H1 (cell line): ENCODE results near the gene DNAH8. TPM values are rescaled to one million over a fixed set of nuclear protein-coding genes. Genes with fewer than 3 reads are reported as not detected.

ENCODE experiments used
- CTCF ChIA-PET: fragments of 300-600 bp; sonication (Branson Sonifier 250); formaldehyde crosslinking; loops from one replicate; lab custom pipeline; 2021; ENCODE audit not compliant: partially characterized antibody; lab: Charles Lee
- POLR2A ChIA-PET: fragments of 300-600 bp; sonication (Branson Sonifier 250); formaldehyde crosslinking; loops from one replicate; lab custom pipeline; 2021; ENCODE audit warnings: inconsistent platforms; ENCODE audit not compliant: partially characterized antibody; lab: Charles Lee
- DNase-seq, 2 experiments: peaks; one replicate each; pipeline versions ENCODE4 v3.0.0 to v3.0.0-alpha.2; 2010 to 2022; ENCODE audit warnings: low spot score in 2 of 2, low read depth in 1 of 2, mixed read lengths in 1 of 2
- FAIRE-seq: peaks from 2 replicates; lab custom pipeline; 2011; peaks lifted over from hg19 to GRCh38; lab: Jason Lieb, UNC
- H2AFZ ChIP-seq: 2 replicates; pipeline ENCODE4 v1.8.1; 2012; ENCODE audit warnings: low read length, inconsistent platforms
- H2AK5ac ChIP-seq: 2 replicates; pipeline ENCODE4 v1.6.1; 2013; ENCODE audit warnings: low read depth, low read length
- H2BK120ac ChIP-seq: replicated peaks from 2 replicates; pipeline ENCODE3; 2013; ENCODE audit warnings: low read depth, low read length, inconsistent platforms
- H2BK12ac ChIP-seq: 2 replicates; pipeline ENCODE4 v1.6.1; 2013; ENCODE audit warnings: low read depth, low read length
- H2BK15ac ChIP-seq: 2 replicates; pipeline ENCODE4 v1.6.1; 2013; ENCODE audit warnings: low read length
- H2BK20ac ChIP-seq: 2 replicates; pipeline ENCODE4 v1.6.1; 2013; ENCODE audit warnings: low read length
- H2BK5ac ChIP-seq: 2 replicates; pipeline ENCODE4 v1.6.1; 2013; ENCODE audit warnings: low read depth, low read length
- H3K14ac ChIP-seq: 2 replicates; pipeline ENCODE4 v1.6.1; 2013; ENCODE audit warnings: inconsistent platforms; ENCODE audit not compliant: insufficient read length
- H3K18ac ChIP-seq: 2 replicates; pipeline ENCODE4 v1.6.1; 2013; ENCODE audit warnings: low read length; ENCODE audit errors: extremely low read depth
- H3K23ac ChIP-seq: 2 replicates; pipeline ENCODE4 v1.6.1; 2013; ENCODE audit warnings: inconsistent platforms; ENCODE audit not compliant: insufficient read length
- H3K23me2 ChIP-seq: 2 replicates; pipeline ENCODE4 v1.6.1; 2013; ENCODE audit warnings: low read depth, low read length
- H3K27ac ChIP-seq: 2 replicates; pipeline ENCODE4 v1.6.1; 2011; ENCODE audit warnings: low read depth, low read length, inconsistent platforms
- H3K27me3 ChIP-seq, 4 experiments: replicated peaks in 1 of 4; 1 replicate in 1 of 4; 2 replicates in 3 of 4; pipeline versions ENCODE4 v1.6.1 to v1.8.1; 2011 to 2013; ENCODE audit warnings: low read length in 3 of 4, mild to moderate bottlenecking in 3 of 4, inconsistent platforms in 2 of 4, mixed read lengths in 2 of 4, moderate library complexity in 1 of 4; ENCODE audit not compliant: control insufficient read depth in 3 of 4, insufficient read depth in 3 of 4; ENCODE audit errors: extremely low read depth in 1 of 4
- H3K36me3 ChIP-seq, 4 experiments: 2 replicates each; pipeline versions ENCODE4 v1.6.1 to v1.8.1; 2011 to 2013; ENCODE audit warnings: mild to moderate bottlenecking in 4 of 4, low read length in 3 of 4, moderate library complexity in 2 of 4, control low read depth in 1 of 4, inconsistent platforms in 1 of 4; ENCODE audit not compliant: insufficient read depth in 4 of 4, control insufficient read depth in 2 of 4
- H3K4ac ChIP-seq: replicated peaks from 2 replicates; pipeline ENCODE3; 2013; ENCODE audit warnings: low read length, low read depth, mixed read lengths, inconsistent platforms; ENCODE audit not compliant: insufficient read length
- H3K4me1 ChIP-seq, 4 experiments: replicated peaks in 1 of 4; 1 replicate in 1 of 4; 2 replicates in 3 of 4; pipeline versions ENCODE4 v1.6.1 to v1.8.1; 2011 to 2013; ENCODE audit warnings: low read length in 3 of 4, inconsistent platforms in 2 of 4, mixed read lengths in 1 of 4; ENCODE audit not compliant: insufficient read depth in 4 of 4, control insufficient read depth in 3 of 4
- H3K4me2 ChIP-seq, 2 experiments: 2 replicates each; pipeline versions ENCODE4 v1.6.1 to v1.8.1; 2011 to 2013; ENCODE audit warnings: low read depth in 2 of 2, low read length in 2 of 2, control low read depth in 1 of 2, inconsistent platforms in 1 of 2, mild to moderate bottlenecking in 1 of 2; ENCODE audit not compliant: insufficient read depth in 1 of 2
- H3K4me3 ChIP-seq, 4 experiments: fragments of 200-600, 300-600 bp in 1 of 4; sonication (generic), shearing (Covaris generic), sonication (Bioruptor Twin) in 1 of 4; 2 replicates each; pipeline versions ENCODE4 v1.5.1 to v1.8.1; 2011 to 2016; ENCODE audit warnings: low read length in 4 of 4, low read depth in 3 of 4, control low read depth in 2 of 4, inconsistent platforms in 2 of 4, mild to moderate bottlenecking in 2 of 4, mixed read lengths in 1 of 4, moderate library complexity in 1 of 4; ENCODE audit not compliant: insufficient read depth in 2 of 4; ENCODE audit errors: extremely low read depth in 1 of 4
- H3K56ac ChIP-seq: replicated peaks from 2 replicates; pipeline ENCODE3; 2013; ENCODE audit warnings: low read depth, mild to moderate bottlenecking, mixed read lengths, low read length, inconsistent platforms; ENCODE audit not compliant: insufficient read length
- H3K79me1 ChIP-seq: 2 replicates; pipeline ENCODE4 v1.6.1; 2013; ENCODE audit warnings: low read depth, low read length, control low read depth
- H3K79me2 ChIP-seq, 2 experiments: 2 replicates each; pipeline versions ENCODE4 v1.6.1 to v1.8.1; 2012 to 2013; ENCODE audit warnings: low read length in 2 of 2, mild to moderate bottlenecking in 2 of 2, inconsistent platforms in 1 of 2; ENCODE audit not compliant: insufficient read depth in 2 of 2, control insufficient read depth in 1 of 2
- H3K9ac ChIP-seq, 4 experiments: replicated peaks in 1 of 4; 1 replicate in 1 of 4; 2 replicates in 3 of 4; pipeline versions ENCODE4 v1.6.1 to v1.8.1; 2011 to 2013; ENCODE audit warnings: low read depth in 3 of 4, low read length in 3 of 4, control low read depth in 2 of 4, mild to moderate bottlenecking in 2 of 4, moderate library complexity in 2 of 4, inconsistent platforms in 1 of 4; ENCODE audit errors: extremely low read depth in 1 of 4
- H3K9me3 ChIP-seq, 2 experiments: 2 replicates each; pipeline versions ENCODE4 v1.6.1 to v1.8.1; 2012 to 2013; ENCODE audit warnings: mild to moderate bottlenecking in 2 of 2, moderate library complexity in 2 of 2, control low read depth in 1 of 2, inconsistent platforms in 1 of 2, low read depth in 1 of 2, low read length in 1 of 2, mixed read lengths in 1 of 2; ENCODE audit not compliant: insufficient read depth in 2 of 2
- H4K20me1 ChIP-seq, 2 experiments: replicated peaks in 1 of 2; 2 replicates each; pipeline versions ENCODE3 to v1.8.1; 2011 to 2013; ENCODE audit warnings: inconsistent platforms in 2 of 2, low read length in 2 of 2, mild to moderate bottlenecking in 1 of 2; ENCODE audit not compliant: insufficient read depth in 2 of 2, control insufficient read depth in 1 of 2
- H4K5ac ChIP-seq: 2 replicates; pipeline ENCODE4 v1.6.1; 2013; ENCODE audit warnings: low read length, low read depth, mixed read lengths, inconsistent platforms; ENCODE audit not compliant: insufficient read length
- H4K8ac ChIP-seq: 2 replicates; pipeline ENCODE4 v1.8.0; 2013; ENCODE audit warnings: mild to moderate bottlenecking, moderate library complexity, low read length, inconsistent platforms; ENCODE audit not compliant: insufficient read depth; ENCODE audit errors: extremely low read depth
- H4K91ac ChIP-seq: replicated peaks from 2 replicates; pipeline ENCODE3; 2013; ENCODE audit warnings: low read length, mixed read lengths, inconsistent platforms; ENCODE audit not compliant: insufficient read length
- BCL11A ChIP-seq, 2 experiments: IDR thresholded peaks; one replicate each; pipeline ENCODE4 v1.6.1; 2011; ENCODE audit warnings: low read depth in 2 of 2, low read length in 2 of 2, mild to moderate bottlenecking in 2 of 2
- CBX5 ChIP-seq: fragments of 300-800, 300-1000 bp; sonication (generic); IDR thresholded peaks from 2 replicates; pipeline ENCODE4 v1.7.1; 2016; ENCODE audit warnings: antibody characterized with exemption, low read length, low read depth
- E2F6 ChIP-seq: IDR thresholded peaks from 2 replicates; pipeline ENCODE4 v1.6.1; 2012; ENCODE audit warnings: inconsistent platforms
- EGR1 ChIP-seq: IDR thresholded peaks from 2 replicates; pipeline ENCODE4 v1.6.1; 2011; ENCODE audit warnings: low read depth, low read length, borderline replicate concordance
- KDM5A ChIP-seq: fragments of 200-600 bp; IDR thresholded peaks from 2 replicates; pipeline ENCODE4 v1.7.1; 2012; ENCODE audit warnings: mild to moderate bottlenecking, low read length, inconsistent platforms, mixed read lengths
- MAX ChIP-seq: IDR thresholded peaks from 2 replicates; pipeline ENCODE4 v1.6.1; 2012; ENCODE audit warnings: inconsistent platforms
- NANOG ChIP-seq: IDR thresholded peaks from 2 replicates; pipeline ENCODE4 v1.6.1; 2011; ENCODE audit warnings: low read length, low read depth, mild to moderate bottlenecking, inconsistent platforms; ENCODE audit not compliant: insufficient read depth, poor library complexity, severe bottlenecking
- SP1 ChIP-seq: IDR thresholded peaks from 2 replicates; pipeline ENCODE4 v1.6.1; 2011; ENCODE audit warnings: low read depth, low read length
- WGBS, 2 experiments: shearing (Covaris generic) in 1 of 2; methylation state at CpG; one replicate each; pipeline versions ENCODE4 v1.1.6 to v1.1.7; 2013 to 2015; ENCODE audit warnings: low lambda C conversion rate in 2 of 2, mixed read lengths in 2 of 2, inconsistent platforms in 1 of 2, low coverage in 1 of 2, missing lambda C conversion rate in 1 of 2; ENCODE audit not compliant: insufficient replicate concordance in 2 of 2, insufficient coverage in 1 of 2, insufficient read length in 1 of 2; ENCODE audit errors: extremely low coverage in 1 of 2, missing lambda C conversion rate in 1 of 2; 5-methylcytosine and 5-hydroxymethylcytosine counted together
- polyA plus RNA-seq, 7 experiments: library from polyadenylated mRNA; depleted of rRNA in 3 of 7; stranded (reverse) in 5 of 7; unstranded in 2 of 7; fragments of >200 nt in 5 of 7; fragments of 200-250 nt in 2 of 7; gene quantifications; 1 replicate in 5 of 7; 2 replicates in 1 of 7; 4 replicates in 1 of 7; pipeline versions ENCODE4 v1.2.1 to v1.2.3, GENCODE V29; 2011 to 2013; ENCODE audit warnings: missing spikeins in 2 of 7, mixed read lengths in 2 of 7
- total RNA-seq: library from RNA; stranded (reverse); fragmentation: NEBNext Ultra II Directional; extraction: Animal tissue kit (Norgen Biotek cat#: 25700); gene quantifications from 2 replicates; pipeline ENCODE4 v1.2.1, GENCODE V29; 2021

DNAH8 gene
- total and polyA plus RNA-seq, 2 of the 8 experiments (the other 6 are each of a cell fraction or from before 2014, with no cell fraction given): under 0.01 TPM; not detected in 1

GRCh38 chr6:39076623-39077535 is 361.8 kb downstream of the DNAH8 start:
- H4K20me1 ChIP-seq: no peaks in the 10 kb centered on the region
- H3K4ac ChIP-seq: no peak overlapping the region
- H3K14ac ChIP-seq: no peak overlapping the region
- H3K23me2 ChIP-seq: no peaks in the 10 kb centered on the region
- DNase-seq (no peak), FAIRE-seq (no peak)
- H2BK12ac ChIP-seq: no peak overlapping the region
- no peaks in the 10 kb centered on the region for H3K79me2 ChIP-seq
- no peak overlapping the region for H2BK5ac ChIP-seq
- no peaks in the 10 kb centered on the region for H3K36me3 ChIP-seq
- no peaks in the 10 kb centered on the region for H3K9me3 ChIP-seq
- H2BK120ac ChIP-seq: no peak overlapping the region
- no peak overlapping the region for H2AK5ac ChIP-seq
- 0 out of 7 replicates have a peak, but pooled peaks cover 0 to 5% (median 0%) of the 10 kb centered on the region in 4 experiments for H3K27me3 ChIP-seq
- POLR2A ChIA-PET: interaction anchor here (1.2 kb wide), 1 partner anchor 18 kb away, joined by 4 read pairs; no protein-coding TSS in a partner anchor
- H4K8ac ChIP-seq: no peak overlapping the region
- H2BK15ac ChIP-seq: no peak overlapping the region
- no peaks in the 10 kb centered on the region for H3K79me1 ChIP-seq
- no peak overlapping the region for H2AFZ ChIP-seq
- no peak overlapping the region for H2BK20ac ChIP-seq
- H3K4me1 ChIP-seq: peaks cover 0 to 10% (median 0%) of the 10 kb centered on the region in 4 experiments; a peak in 3 of 7 replicates
- WGBS, 2 experiments: 87% methylated on average over 9 of the region's 9 CpGs; no CpG with 5 or more reads in 1 of the 2 experiments
- CTCF ChIA-PET: interaction anchor here (0.6 to 3.5 kb wide), 9 partner anchors 9 to 81 kb away, joined by 3 to 11 read pairs (median 4); no protein-coding TSS in a partner anchor
- no peak overlapping the region for H3K4me2 ChIP-seq
- H3K23ac ChIP-seq: no peak overlapping the region
- no peak overlapping the region for H3K4me3 ChIP-seq
- no peak overlapping the region for H3K56ac ChIP-seq
- no peak overlapping the region for H3K18ac ChIP-seq
- TF ChIP-seq BCL11A (IDR thresholded peaks at IDR 0.05; ENCODE audit: low read depth in 2 of 2, low read length in 2 of 2): no peak
- no peak for TF ChIP-seq NANOG
- TF ChIP-seq SP1: no peak
- no peak for TF ChIP-seq MAX
- TF ChIP-seq KDM5A: no peak
- TF ChIP-seq E2F6: no peak
- TF ChIP-seq EGR1: no peak
- TF ChIP-seq CBX5: no peak
- H4K91ac ChIP-seq: no peak overlapping the region
- H3K27ac ChIP-seq: no peak overlapping the region
- H3K9ac ChIP-seq: no peak overlapping the region
- H4K5ac ChIP-seq: no peak overlapping the region
